DMS79 (cell line): ENCODE measurements around the gene PTPRK.

Experiments
- DNase-seq: peaks from one replicate; lab custom pipeline; 2025; lab: John Stamatoyannopoulos, UW

The PTPRK gene

DNA sequence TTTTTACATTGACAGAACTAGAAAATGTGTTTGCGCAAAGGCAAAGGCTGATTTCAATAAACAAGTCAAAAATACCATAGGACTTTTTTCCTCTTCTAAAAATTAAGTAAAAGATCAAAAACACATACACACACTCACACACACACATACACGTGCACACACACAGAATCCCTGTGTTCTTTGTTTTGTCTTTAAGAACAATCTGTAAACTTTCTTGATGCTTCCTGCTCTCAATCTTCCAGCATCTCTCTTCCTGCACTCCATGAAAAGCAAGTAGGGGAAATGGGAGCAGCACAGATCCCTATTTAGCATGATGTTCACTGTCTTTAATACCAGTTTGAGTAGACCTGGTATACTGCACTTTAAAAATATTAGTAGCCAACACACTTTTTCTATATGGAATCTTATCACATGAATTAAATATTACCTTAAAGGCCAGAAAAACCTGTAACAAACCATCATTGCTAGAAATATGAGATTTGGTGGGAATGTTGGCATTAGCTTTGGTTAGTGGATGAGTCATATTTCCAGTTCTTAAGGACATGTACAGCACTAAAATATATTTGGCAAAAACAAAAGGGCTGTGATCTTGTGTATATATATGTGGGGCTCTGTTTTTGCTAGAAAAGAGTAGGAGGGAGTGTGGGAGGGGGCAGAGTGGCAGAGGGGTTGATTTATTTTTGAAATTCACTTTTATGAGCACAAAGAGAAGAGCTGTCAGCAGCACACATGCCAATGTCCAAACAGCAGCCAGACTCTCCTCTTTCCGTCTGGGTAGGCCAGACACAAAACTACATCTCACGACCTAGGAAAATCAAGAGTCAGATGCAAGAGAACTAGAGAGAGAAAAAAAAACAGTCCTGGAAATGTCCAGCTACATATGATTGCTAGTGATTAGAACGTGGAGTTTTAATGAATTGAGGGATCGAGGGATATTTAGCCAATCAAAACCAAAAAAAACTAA is 4.6 kb downstream of the PTPRK start:
- DNase-seq = no peak

- DNase-seq = no peak
Measured at GRCh38 chr6:128513878-128514277, 6.5 kb downstream of the PTPRK start.

DNA sequence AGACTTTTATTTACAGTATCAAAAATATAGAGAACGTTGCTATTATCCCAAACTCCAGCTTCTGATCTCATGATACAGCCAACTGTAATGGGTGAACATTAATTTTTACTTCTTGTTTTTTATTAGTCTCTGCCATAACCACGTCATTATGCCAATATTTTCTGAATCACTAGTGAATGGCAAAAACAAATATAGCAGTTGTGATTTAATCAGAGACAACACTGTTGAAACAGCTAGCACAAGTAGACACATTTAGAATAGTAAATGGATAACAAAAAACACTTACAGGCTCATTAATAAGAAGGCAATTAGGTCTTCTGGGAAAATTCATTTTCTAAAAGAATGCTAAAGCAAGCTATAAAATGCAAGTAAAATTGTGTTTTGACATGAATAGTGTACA is 8.1 kb downstream of the PTPRK start:
- DNase-seq = no peak

DNA sequence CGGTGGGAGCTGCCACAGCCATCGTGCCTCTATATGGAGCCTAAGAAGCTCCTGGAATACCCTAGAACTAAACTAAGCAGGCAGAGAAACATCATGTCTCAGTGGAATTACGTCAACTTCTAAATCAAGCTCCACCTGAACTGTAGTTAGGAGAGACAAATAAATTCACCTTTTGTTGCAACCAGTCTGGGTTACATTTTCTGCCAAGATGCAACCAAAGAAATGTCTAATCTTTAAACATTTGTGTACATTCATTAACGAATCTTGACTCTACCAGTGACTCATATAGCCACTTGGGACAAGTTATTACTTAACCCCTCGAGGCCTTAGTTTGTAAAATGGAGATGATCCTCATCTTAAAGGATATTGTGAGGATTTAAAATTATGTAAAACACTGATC is 8.9 kb downstream of the PTPRK start:
- no peak for DNase-seq

DNA sequence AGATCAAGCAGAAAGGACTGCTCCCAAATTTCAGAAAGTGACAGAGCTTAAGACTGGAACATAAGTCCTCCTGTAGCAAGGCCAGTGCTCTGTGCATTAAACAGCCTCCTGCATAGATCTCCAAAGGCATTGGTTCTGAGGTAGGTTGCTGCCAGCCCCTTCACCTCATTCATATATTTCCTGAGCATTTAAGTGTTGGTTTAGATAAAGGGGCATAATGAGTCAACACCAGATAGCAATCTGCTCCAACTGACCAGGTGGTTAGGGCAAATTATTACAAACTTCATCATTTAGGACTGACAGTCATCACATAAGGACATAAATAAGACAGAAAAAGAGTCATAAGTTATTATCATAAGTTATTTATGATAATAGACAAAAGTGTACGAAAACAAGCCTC is 10.7 kb downstream of the PTPRK start:
- no peak for DNase-seq

DNA sequence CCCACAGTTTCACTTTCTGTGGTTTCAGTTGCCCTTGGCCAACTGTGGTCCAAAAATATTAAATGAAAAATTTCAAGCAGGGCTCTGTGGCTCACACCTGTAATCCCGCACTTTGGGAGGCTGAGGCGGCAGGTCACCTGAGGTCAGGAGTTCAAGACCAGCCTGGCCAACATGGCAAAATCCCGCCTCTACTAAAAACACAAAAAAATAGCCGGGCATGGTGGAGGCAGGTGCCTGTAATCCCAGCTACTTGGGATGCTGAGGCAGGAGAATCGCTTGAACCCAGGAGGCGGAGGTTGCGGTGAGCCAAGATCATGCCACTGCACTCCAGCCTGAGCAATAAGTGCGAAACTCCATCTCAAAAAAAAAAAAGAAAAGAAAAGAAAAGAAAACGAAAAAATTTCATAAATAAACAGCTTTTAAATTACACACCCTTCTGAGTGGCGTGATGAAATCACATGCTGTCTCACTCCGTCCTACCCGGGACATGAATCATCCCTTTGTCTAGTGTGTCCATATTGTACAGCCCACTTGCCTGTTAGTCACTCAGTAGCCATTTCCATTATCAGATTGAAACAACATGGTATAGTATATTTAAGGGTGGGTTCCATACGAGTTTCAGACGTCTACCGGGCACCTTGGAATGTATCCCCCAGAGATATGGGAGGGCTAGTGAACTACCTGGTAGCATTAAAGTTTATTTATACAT is 11.7 kb downstream of the PTPRK start:
- DNase-seq = no peak

- DNase-seq = no peak
Measured at GRCh38 chr6:128507337-128508310, 12.8 kb downstream of the PTPRK start.

DNA sequence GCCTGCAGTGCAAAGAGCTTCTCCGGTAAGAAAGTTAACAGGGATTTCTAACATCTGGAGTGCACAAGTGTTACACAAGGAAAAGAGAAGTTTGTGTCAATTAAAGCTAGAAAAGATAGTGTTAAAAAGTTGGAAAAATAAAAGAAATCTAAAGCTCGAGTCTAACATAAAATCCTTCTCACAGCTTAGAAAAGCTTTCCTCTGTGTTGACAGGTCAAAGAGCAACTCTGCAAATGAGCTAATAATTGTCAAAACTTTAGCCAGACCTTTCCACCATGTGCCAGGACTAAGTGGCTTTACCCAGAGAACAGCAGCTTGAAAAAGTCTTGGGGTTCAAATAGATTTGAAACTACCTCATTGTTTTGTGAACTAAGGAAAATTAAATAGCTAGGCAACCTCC is 14.8 kb downstream of the PTPRK start:
- DNase-seq = no peak

DNA sequence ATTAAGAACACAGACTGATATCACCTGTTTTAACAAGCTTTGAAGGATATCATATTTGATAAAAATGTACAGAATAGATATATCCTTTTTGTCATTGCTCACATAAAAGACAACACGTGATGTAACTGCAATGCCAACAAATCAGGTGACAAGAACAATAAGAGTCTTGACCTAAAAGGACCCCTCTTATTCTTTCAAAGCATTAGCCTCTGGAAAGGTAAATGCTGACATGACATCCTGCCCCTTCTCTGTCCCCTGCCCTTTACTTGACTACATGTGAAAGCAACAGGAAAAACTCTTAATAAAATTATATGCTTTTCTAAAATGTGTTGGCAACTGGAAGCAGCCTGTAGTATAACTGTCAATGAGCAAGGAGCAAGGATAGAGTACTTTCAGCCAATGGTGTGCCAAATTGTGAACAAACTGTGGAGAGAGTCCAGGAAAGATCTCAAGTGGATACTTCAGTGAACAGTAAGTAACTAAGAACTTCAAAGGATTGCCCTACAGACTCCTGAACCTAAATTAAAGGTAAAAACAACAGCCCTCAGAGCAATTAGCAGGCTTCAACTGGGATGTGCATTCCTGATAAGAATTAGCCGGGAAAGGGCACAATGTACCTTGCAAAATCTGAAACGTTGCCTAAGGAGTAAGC is 16.3 kb downstream of the PTPRK start:
- DNase-seq = peak; percentile 60

GRCh38 chr6:128500749-128501600 is 19.4 kb downstream of the PTPRK start:
- no peak for DNase-seq

GRCh38 chr6:128500014-128500413 is 20.4 kb downstream of the PTPRK start:
- DNase-seq = no peak

DNA sequence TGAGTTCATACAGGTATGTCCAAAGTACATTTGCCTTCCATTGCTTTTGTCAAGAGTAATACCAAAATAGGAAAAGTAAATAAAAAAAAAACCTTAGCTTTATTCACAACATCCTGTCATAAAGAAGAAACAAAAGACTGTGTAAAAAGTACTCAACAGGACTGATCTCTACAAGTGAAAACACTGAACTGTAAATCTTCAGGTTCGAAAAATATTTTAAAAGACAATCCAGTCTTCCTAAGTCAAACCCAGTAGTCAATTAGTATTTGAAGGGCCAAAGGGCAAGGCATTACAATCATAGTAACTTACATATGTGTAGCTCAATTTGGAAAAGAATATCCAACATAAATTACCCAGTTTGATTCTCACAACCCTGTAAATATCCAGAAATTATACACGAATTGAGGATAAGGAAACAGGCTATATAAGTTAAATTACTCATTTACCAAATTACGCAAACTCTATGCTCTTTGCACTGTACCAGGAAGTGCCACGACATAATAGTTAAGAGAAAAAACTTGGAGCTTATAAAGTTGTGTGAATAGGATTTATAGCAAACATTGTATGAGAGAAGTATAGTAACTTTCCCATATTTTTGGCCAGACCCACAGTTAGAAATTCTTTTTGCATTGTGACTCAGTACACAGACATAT is 21.2 kb downstream of the PTPRK start:
- no peak for DNase-seq

GRCh38 chr6:128498234-128498633 is 22.2 kb downstream of the PTPRK start:
- DNase-seq = no peak

- DNase-seq = no peak
Measured at GRCh38 chr6:128495536-128496333, 24.7 kb downstream of the PTPRK start.

GRCh38 chr6:128494440-128494839 is 26.0 kb downstream of the PTPRK start:
- no peak for DNase-seq

- no peak for DNase-seq
Measured at GRCh38 chr6:128493877-128494276, 26.5 kb downstream of the PTPRK start.

- no peak for DNase-seq
Measured at GRCh38 chr6:128492386-128492785, 28.0 kb downstream of the PTPRK start.

GRCh38 chr6:128491610-128492206 is 28.7 kb downstream of the PTPRK start:
- no peak for DNase-seq

DNA sequence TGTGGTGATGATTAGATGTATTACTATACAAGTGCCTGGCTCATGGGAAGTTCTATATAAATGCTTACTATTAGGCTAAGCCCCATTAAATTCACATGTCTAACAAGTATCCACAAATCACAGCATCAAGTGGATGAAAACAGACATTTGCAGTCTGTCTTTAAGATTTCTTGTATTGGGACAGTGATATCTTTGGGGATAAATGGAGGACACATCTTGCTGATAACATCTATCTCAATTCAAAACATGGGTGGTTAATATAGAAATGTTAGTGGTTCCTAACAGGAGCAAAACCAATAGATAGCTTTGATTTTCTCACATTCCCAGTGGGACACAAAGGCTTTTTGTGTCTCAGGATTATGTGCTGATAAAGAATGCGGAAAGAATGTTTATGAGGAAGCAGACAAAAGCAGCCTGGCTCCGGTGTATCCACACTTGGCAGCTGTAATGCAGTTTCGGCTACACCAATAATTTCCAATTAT is 29.3 kb downstream of the PTPRK start:
- DNase-seq = no peak
